ENCODE results near the gene PSPH. TPM values are rescaled to one million over a fixed set of nuclear protein-coding genes. Genes with fewer than 3 reads are reported as not detected.
"Not testable (repeated sequence)": the region's sequence is repeated elsewhere in the genome, so short reads cannot be mapped to it uniquely, and the experiment has no call there.

The PSPH gene
- total and polyA plus RNA-seq, 2 donors (not counting 1 experiment from before 2014, with no cell fraction given), result 2.0 to 6.2 TPM

GRCh38 chr7:56031556-56031955 lies 19.7 kb downstream of the PSPH start:
- H4K20me1 ChIP-seq (ENCODE audit: control insufficient read depth, insufficient read depth, low read length, poor library complexity, severe bottlenecking); POLR2A ChIA-PET; intact Hi-C loops (cut with micrococcal nuclease); H2AFZ ChIP-seq (ENCODE audit: insufficient read depth, low read depth, low read length, poor library complexity, severe bottlenecking); H3K36me3 ChIP-seq (replicated peaks in 1 of 2; ENCODE audit: control extremely low read depth in 1 of 2, control insufficient read depth in 1 of 2, extremely low read depth in 1 of 2, insufficient read depth in 2 of 2, low read length in 1 of 2); H3K27ac Mint-ChIP-seq; H3K9ac ChIP-seq (ENCODE audit: low read length); H3K4me3 ChIP-seq (ENCODE audit: control extremely low read depth in 1 of 5, extremely low read depth in 1 of 5, insufficient read depth in 1 of 5, low read depth in 2 of 5, low read length in 4 of 5); H3K9me3 ChIP-seq (ENCODE audit: control extremely low read depth in 1 of 3, control insufficient read depth in 2 of 3, insufficient read depth in 1 of 3, low read length in 2 of 3); H3K27me3 ChIP-seq (replicated peaks in 1 of 4; ENCODE audit: control extremely low read depth in 1 of 4, control insufficient read depth in 3 of 4, insufficient read depth in 4 of 4, low read length in 3 of 4); H3K27ac ChIP-seq (ENCODE audit: low read length in 2 of 2); CTCF ChIA-PET; DNase-seq; H3K4me3 Mint-ChIP-seq; ATAC-seq (ENCODE audit: low read depth); H3K27me3 Mint-ChIP-seq; H3K4me1 Mint-ChIP-seq; H3K79me2 ChIP-seq (ENCODE audit: control insufficient read depth, insufficient read depth, low read length); H3K4me1 ChIP-seq (ENCODE audit: control insufficient read depth in 2 of 2, insufficient read depth in 2 of 2, low read length in 2 of 2); H3K4me2 ChIP-seq (replicated peaks; ENCODE audit: low read depth, low read length, poor library complexity, severe bottlenecking); H3K9me3 Mint-ChIP-seq (ENCODE audit: insufficient read depth): not testable (repeated sequence)
- 97% methylated on average over 6 of the region's 8 CpGs for WGBS (ENCODE audit: insufficient coverage)

GRCh38 chr7:56030340-56030739 lies 20.9 kb downstream of the PSPH start:
- no peaks in the 10 kb centered on the region for H3K9me3 ChIP-seq (ENCODE audit: control extremely low read depth in 1 of 3, control insufficient read depth in 2 of 3, insufficient read depth in 1 of 3, low read length in 2 of 3)
- Mint-ChIP-seq H3K4me1 (peaks cover 6% of the 10 kb centered on the region), H3K9me3 (ENCODE audit: insufficient read depth) (no peaks in the 10 kb centered on the region), H3K27ac (no peak overlapping the region), H3K27me3 (no peaks in the 10 kb centered on the region), H3K4me3 (no peak overlapping the region)
- H3K4me1 ChIP-seq (ENCODE audit: control insufficient read depth in 2 of 2, insufficient read depth in 2 of 2, low read length in 2 of 2), result peaks cover 3 to 8% of the 10 kb centered on the region in 2 donors
- H3K27ac ChIP-seq (ENCODE audit: low read length in 2 of 2), result no peak overlapping the region
- 98% methylated on average over 6 of the region's 8 CpGs for WGBS (ENCODE audit: insufficient coverage)
- H3K79me2 ChIP-seq (ENCODE audit: control insufficient read depth, insufficient read depth, low read length), result no peaks in the 10 kb centered on the region
- ChIA-PET CTCF (no interaction called here), POLR2A (no interaction called here)
- no peak overlapping the region for H3K4me3 ChIP-seq (ENCODE audit: control extremely low read depth in 1 of 5, extremely low read depth in 1 of 5, insufficient read depth in 1 of 5, low read depth in 2 of 5, low read length in 4 of 5)
- no peaks in the 10 kb centered on the region for H4K20me1 ChIP-seq (ENCODE audit: control insufficient read depth, insufficient read depth, low read length, poor library complexity, severe bottlenecking)
- ATAC-seq (ENCODE audit: low read depth) (no peak), DNase-seq (no peak)
- TF ChIP-seq EZH2 (IDR thresholded peaks at IDR 0.05; ENCODE audit: borderline replicate concordance, insufficient read depth, low read depth, low read length, poor library complexity, severe bottlenecking) (no peak), CTCF (IDR thresholded peaks at IDR 0.05) (no peak)
- no peaks in the 10 kb centered on the region for H3K27me3 ChIP-seq (replicated peaks in 1 of 4; ENCODE audit: control extremely low read depth in 1 of 4, control insufficient read depth in 3 of 4, insufficient read depth in 4 of 4, low read length in 3 of 4)
- no peak overlapping the region for H3K4me2 ChIP-seq (replicated peaks; ENCODE audit: low read depth, low read length, poor library complexity, severe bottlenecking)
- no peak overlapping the region for H3K9ac ChIP-seq (ENCODE audit: low read length)
- intact Hi-C loops (cut with micrococcal nuclease), result no loop called here
- H3K36me3 ChIP-seq (replicated peaks in 1 of 2; ENCODE audit: control extremely low read depth in 1 of 2, control insufficient read depth in 1 of 2, extremely low read depth in 1 of 2, insufficient read depth in 2 of 2, low read length in 1 of 2), result no peaks in the 10 kb centered on the region
- no peak overlapping the region for H2AFZ ChIP-seq (ENCODE audit: insufficient read depth, low read depth, low read length, poor library complexity, severe bottlenecking)
